ENCODE measurements around the gene SPANXN5.
"Not testable (repeated sequence)": the region's sequence is repeated elsewhere in the genome, so short reads cannot be mapped to it uniquely, and the experiment has no call there.

DNA sequence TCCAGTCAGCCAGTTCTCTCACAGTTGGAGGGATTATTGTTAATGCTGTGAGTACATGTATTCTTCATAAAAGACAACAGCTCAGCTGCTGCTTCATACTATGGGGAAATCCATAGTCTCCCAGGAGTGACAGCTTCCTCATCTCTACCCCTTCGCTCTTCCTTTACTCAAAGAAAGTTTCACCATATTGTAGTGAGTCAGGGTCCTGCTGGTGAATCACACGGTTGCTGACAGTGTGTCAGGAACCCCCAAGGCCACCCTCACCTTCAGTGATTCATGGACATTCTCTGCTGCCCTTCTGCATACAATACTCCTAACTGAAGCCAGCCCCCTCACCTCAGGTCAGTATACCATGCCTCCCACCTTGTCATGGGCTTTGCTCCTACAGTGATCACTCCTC is 7.6 kb upstream of the SPANXN5 start:
- TF ChIP-seq, protein P1, sequence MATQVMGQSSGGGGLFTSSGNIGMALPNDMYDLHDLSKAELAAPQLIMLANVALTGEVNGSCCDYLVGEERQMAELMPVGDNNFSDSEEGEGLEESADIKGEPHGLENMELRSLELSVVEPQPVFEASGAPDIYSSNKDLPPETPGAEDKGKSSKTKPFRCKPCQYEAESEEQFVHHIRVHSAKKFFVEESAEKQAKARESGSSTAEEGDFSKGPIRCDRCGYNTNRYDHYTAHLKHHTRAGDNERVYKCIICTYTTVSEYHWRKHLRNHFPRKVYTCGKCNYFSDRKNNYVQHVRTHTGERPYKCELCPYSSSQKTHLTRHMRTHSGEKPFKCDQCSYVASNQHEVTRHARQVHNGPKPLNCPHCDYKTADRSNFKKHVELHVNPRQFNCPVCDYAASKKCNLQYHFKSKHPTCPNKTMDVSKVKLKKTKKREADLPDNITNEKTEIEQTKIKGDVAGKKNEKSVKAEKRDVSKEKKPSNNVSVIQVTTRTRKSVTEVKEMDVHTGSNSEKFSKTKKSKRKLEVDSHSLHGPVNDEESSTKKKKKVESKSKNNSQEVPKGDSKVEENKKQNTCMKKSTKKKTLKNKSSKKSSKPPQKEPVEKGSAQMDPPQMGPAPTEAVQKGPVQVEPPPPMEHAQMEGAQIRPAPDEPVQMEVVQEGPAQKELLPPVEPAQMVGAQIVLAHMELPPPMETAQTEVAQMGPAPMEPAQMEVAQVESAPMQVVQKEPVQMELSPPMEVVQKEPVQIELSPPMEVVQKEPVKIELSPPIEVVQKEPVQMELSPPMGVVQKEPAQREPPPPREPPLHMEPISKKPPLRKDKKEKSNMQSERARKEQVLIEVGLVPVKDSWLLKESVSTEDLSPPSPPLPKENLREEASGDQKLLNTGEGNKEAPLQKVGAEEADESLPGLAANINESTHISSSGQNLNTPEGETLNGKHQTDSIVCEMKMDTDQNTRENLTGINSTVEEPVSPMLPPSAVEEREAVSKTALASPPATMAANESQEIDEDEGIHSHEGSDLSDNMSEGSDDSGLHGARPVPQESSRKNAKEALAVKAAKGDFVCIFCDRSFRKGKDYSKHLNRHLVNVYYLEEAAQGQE (IDR thresholded peaks at IDR 0.05; ENCODE audit: borderline replicate concordance), result not testable (repeated sequence)
- TF ChIP-seq, protein P2, sequence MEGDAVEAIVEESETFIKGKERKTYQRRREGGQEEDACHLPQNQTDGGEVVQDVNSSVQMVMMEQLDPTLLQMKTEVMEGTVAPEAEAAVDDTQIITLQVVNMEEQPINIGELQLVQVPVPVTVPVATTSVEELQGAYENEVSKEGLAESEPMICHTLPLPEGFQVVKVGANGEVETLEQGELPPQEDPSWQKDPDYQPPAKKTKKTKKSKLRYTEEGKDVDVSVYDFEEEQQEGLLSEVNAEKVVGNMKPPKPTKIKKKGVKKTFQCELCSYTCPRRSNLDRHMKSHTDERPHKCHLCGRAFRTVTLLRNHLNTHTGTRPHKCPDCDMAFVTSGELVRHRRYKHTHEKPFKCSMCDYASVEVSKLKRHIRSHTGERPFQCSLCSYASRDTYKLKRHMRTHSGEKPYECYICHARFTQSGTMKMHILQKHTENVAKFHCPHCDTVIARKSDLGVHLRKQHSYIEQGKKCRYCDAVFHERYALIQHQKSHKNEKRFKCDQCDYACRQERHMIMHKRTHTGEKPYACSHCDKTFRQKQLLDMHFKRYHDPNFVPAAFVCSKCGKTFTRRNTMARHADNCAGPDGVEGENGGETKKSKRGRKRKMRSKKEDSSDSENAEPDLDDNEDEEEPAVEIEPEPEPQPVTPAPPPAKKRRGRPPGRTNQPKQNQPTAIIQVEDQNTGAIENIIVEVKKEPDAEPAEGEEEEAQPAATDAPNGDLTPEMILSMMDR (IDR thresholded peaks at IDR 0.05; ENCODE audit: poor library complexity, severe bottlenecking), result not testable (repeated sequence)
- TF ChIP-seq EZH2 (IDR thresholded peaks at IDR 0.05; ENCODE audit: borderline replicate concordance, insufficient read depth, low read length, poor library complexity, severe bottlenecking); RAD21 (conservative IDR thresholded peaks at IDR 0.05); POLR2AphosphoS5 (IDR thresholded peaks at IDR 0.05); MXI1 (conservative IDR thresholded peaks at IDR 0.05; ENCODE audit: poor library complexity, severe bottlenecking): not testable (repeated sequence)

Data from neural cell (in vitro differentiated cells).